Ascending aorta (tissue), 1 donor: Measurements from ENCODE around the gene PNMA6F. TPM values are rescaled to one million over a fixed set of nuclear protein-coding genes. Genes with fewer than 3 reads are reported as not detected.

Source experiments
- total RNA-seq: library from RNA; depleted of rRNA; stranded (reverse); fragments of >200 nt; gene quantifications from one replicate; pipeline ENCODE4 v1.1.0, GENCODE V29; 2016

PNMA6F gene
- total RNA-seq, 1 donor from 2014 or later = not detected

Other genes starting within 250 kb of the PNMA6F start
- gene PNMA6A, start 249.3 kb downstream of the PNMA6F start, total RNA-seq = 0.32 TPM
- not detected for gene MAGEA1, start 142.5 kb downstream of the PNMA6F start, total RNA-seq
- gene ZNF275, start 12.4 kb upstream of the PNMA6F start, total RNA-seq = 2.2 TPM
- not detected for gene PNMA6E, start 79.6 kb upstream of the PNMA6F start, total RNA-seq
- 0.96 TPM for gene ZFP92, start 89.7 kb upstream of the PNMA6F start, total RNA-seq
- gene TREX2, start 124.3 kb upstream of the PNMA6F start, total RNA-seq = 0.21 TPM
- 22.5 TPM for gene HAUS7, start 148.8 kb upstream of the PNMA6F start, total RNA-seq
- gene BGN, start 173.2 kb upstream of the PNMA6F start, total RNA-seq = 1,387 TPM
- 0.32 TPM for gene ATP2B3, start 195.9 kb upstream of the PNMA6F start, total RNA-seq